Transverse colon (tissue), 4 donors: ENCODE measurements around the gene CEP250. TPM values are rescaled to one million over a fixed set of nuclear protein-coding genes. Genes with fewer than 3 reads are reported as not detected.

Source experiments
- DNase-seq: peaks from one replicate; pipeline ENCODE4 v3.0.0-alpha.2; 2019
- H3K27ac ChIP-seq, 4 donors: fragments of 200-600 bp; sonication (generic); 2 replicates each; pipeline ENCODE4 v1.5.1; 2016 to 2018; ENCODE audit warnings: inconsistent platforms in 4 of 4
- H3K27me3 ChIP-seq: fragments of 200-600 bp; sonication (generic); 2 replicates; pipeline ENCODE4 v1.5.1; 2017; ENCODE audit warnings: inconsistent platforms
- H3K36me3 ChIP-seq, 4 donors: fragments of 200-600 bp; sonication (generic); 2 replicates each; pipeline ENCODE4 v1.5.1; 2017 to 2019; ENCODE audit warnings: inconsistent platforms in 4 of 4
- H3K4me1 ChIP-seq, 4 donors: fragments of 200-600 bp; sonication (generic); 2 replicates each; pipeline ENCODE4 v1.5.1; 2017 to 2020; ENCODE audit warnings: inconsistent platforms in 4 of 4
- H3K4me3 ChIP-seq, 4 donors: fragments of 200-600 bp; sonication (generic); 1 replicate in 1 of 4; 2 replicates in 3 of 4; pipeline versions ENCODE4 v1.5.1 to v1.6.1; 2017 to 2019; ENCODE audit warnings: inconsistent platforms in 4 of 4
- H3K9me3 ChIP-seq, 2 donors: fragments of 200-600 bp; sonication (generic); 2 replicates each; pipeline ENCODE4 v1.5.1; 2017 to 2019; ENCODE audit warnings: inconsistent platforms in 2 of 2
- EP300 ChIP-seq: sonication (generic); formaldehyde crosslinking; IDR thresholded peaks from one replicate; pipeline ENCODE4 v1.6.1; 2017; ENCODE audit warnings: antibody characterized with exemption, low read depth
- POLR2A ChIP-seq: fragments of 450-650 bp; IDR thresholded peaks from one replicate; pipeline ENCODE4 v1.6.1; 2016; ENCODE audit warnings: antibody characterized with exemption, mild to moderate bottlenecking, moderate library complexity
- POLR2AphosphoS5 ChIP-seq, 3 donors: sonication (generic); formaldehyde crosslinking; IDR thresholded peaks; one replicate each; pipeline ENCODE4 v1.6.1; 2016; ENCODE audit warnings: antibody characterized with exemption in 3 of 3
- WGBS, 2 donors: methylation state at CpG; one replicate each; pipeline ENCODE4 v1.1.5; 2018; ENCODE audit warnings: low coverage in 1 of 2; 5-methylcytosine and 5-hydroxymethylcytosine counted together
- in situ Hi-C, 4 donors: fragments of 200-750 bp; cut with MboI; loops; one replicate each; pipeline versions ENCODE4 v1.15.0 to v1.15.1; 2017; ENCODE audit warnings: low sequenced_read_pairs in 3 of 4, low pct_ligation_motif_present in 1 of 4, low pct_unique_long_range_greater_than_20kb in 1 of 4
- intact Hi-C: fragments of 100-400 bp; cut with DNase I; formaldehyde crosslinking; loops from one replicate; pipeline ENCODE4 v1.15.1; 2023; ENCODE audit warnings: low total_unique reads
- total RNA-seq, 4 donors: library from RNA; depleted of rRNA; stranded (reverse); fragments of >200 nt; gene quantifications; one replicate each; pipeline ENCODE4 v1.1.0, GENCODE V29; 2016
- TF ChIP-seq, protein P1 (sequence below), 5 experiments: fragments of 200-600 bp in 3 of 5; fragments of 450-650 bp in 2 of 5; sonication (generic) in 3 of 5; IDR thresholded peaks; 1 replicate in 2 of 5; 2 replicates in 3 of 5; pipeline ENCODE4 v1.5.1; 2016 to 2017; ENCODE audit warnings: antibody characterized with exemption in 5 of 5, inconsistent platforms in 3 of 5, mild to moderate bottlenecking in 2 of 5, moderate library complexity in 1 of 5

Gene CEP250
- total RNA-seq, 4 donors from 2014 or later: 22.8 to 38.6 (median 28.7) TPM

DNA sequence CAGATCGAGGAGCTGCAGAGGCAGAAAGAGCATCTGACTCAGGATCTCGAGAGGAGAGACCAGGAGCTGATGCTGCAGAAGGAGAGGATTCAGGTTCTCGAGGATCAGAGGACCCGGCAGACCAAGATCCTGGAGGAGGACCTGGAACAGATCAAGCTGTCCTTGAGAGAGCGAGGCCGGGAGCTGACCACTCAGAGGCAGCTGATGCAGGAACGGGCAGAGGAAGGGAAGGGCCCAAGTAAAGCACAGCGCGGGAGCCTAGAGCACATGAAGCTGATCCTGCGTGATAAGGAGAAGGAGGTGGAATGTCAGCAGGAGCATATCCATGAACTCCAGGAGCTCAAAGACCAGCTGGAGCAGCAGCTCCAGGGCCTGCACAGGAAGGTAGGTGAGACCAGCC, 47.9 kb downstream of the CEP250 start:
- H3K4me1 ChIP-seq: peaks cover 0 to 6% (median 0%) of the 10 kb centered on the region in 4 donors
- 88 to 95% methylated on average over 3 to 10 of the region's 10 CpGs for WGBS, 2 donors
- in situ Hi-C loops (no loop called here), intact Hi-C loops (no loop called here)
- no peak overlapping the region for H3K4me3 ChIP-seq
- no peaks in the 10 kb centered on the region for H3K9me3 ChIP-seq
- DNase-seq: no peak
- TF ChIP-seq EP300: no peak
- no peak for TF ChIP-seq POLR2A
- TF ChIP-seq POLR2AphosphoS5 (IDR thresholded peaks at IDR 0.05): no peak
- TF ChIP-seq, protein P1, sequence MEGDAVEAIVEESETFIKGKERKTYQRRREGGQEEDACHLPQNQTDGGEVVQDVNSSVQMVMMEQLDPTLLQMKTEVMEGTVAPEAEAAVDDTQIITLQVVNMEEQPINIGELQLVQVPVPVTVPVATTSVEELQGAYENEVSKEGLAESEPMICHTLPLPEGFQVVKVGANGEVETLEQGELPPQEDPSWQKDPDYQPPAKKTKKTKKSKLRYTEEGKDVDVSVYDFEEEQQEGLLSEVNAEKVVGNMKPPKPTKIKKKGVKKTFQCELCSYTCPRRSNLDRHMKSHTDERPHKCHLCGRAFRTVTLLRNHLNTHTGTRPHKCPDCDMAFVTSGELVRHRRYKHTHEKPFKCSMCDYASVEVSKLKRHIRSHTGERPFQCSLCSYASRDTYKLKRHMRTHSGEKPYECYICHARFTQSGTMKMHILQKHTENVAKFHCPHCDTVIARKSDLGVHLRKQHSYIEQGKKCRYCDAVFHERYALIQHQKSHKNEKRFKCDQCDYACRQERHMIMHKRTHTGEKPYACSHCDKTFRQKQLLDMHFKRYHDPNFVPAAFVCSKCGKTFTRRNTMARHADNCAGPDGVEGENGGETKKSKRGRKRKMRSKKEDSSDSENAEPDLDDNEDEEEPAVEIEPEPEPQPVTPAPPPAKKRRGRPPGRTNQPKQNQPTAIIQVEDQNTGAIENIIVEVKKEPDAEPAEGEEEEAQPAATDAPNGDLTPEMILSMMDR (IDR thresholded peaks at IDR 0.05): no peak
- no peak overlapping the region for H3K27ac ChIP-seq
- H3K27me3 ChIP-seq: no peaks in the 10 kb centered on the region
- peaks cover 0 to 47% (median 18%) of the 10 kb centered on the region in 4 donors for H3K36me3 ChIP-seq

DNA sequence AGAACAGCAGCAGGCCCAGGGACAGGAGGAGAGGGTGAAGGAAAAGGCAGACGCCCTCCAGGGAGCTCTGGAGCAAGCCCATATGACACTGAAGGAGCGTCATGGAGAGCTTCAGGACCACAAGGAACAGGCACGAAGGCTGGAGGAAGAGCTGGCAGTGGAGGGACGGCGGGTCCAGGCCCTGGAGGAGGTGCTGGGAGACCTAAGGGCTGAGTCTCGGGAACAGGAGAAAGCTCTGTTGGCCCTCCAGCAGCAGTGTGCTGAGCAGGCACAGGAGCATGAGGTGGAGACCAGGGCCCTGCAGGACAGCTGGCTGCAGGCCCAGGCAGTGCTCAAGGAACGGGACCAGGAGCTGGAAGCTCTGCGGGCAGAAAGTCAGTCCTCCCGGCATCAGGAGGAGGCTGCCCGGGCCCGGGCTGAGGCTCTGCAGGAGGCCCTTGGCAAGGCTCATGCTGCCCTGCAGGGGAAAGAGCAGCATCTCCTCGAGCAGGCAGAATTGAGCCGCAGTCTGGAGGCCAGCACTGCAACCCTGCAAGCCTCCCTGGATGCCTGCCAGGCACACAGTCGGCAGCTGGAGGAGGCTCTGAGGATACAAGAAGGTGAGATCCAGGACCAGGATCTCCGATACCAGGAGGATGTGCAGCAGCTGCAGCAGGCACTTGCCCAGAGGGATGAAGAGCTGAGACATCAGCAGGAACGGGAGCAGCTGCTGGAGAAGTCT, 48.6 kb downstream of the CEP250 start:
- in situ Hi-C loops: no loop called here
- intact Hi-C loops: no loop called here
- Histone ChIP-seq H3K4me3 (no peak overlapping the region), H3K4me1 (peaks cover 0 to 6% (median 0%) of the 10 kb centered on the region in 4 donors), H3K27me3 (no peaks in the 10 kb centered on the region), H3K9me3 (no peaks in the 10 kb centered on the region), H3K27ac (no peak overlapping the region), H3K36me3 (peaks cover 0 to 47% (median 15%) of the 10 kb centered on the region in 4 donors)
- no peak for DNase-seq
- TF ChIP-seq, protein P1 (IDR thresholded peaks at IDR 0.05): no peak
- TF ChIP-seq EP300 (no peak), POLR2AphosphoS5 (IDR thresholded peaks at IDR 0.05) (no peak), POLR2A (no peak)
- WGBS, 2 donors: 73% methylated on average over 12 of the region's 16 CpGs; no CpG with 5 or more reads in 1 of the 2 donors

DNA sequence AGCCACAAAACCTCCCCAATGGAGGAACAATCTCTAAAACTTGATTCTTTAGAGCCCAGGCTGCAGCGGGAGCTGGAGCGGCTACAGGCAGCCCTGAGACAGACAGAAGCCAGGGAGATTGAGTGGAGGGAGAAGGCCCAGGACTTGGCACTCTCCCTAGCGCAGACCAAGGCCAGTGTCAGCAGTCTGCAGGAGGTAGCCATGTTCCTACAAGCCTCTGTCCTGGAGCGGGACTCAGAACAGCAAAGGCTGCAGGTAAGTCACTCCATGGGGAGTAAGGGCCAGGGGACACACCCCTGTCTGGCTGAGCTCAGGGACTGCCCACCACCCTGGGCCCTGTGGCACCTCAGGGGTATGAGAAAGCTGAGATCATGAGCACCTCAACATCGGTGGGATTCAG, 49.4 kb downstream of the CEP250 start:
- Histone ChIP-seq H3K4me1 (peaks cover 0 to 6% (median 0%) of the 10 kb centered on the region in 4 donors), H3K27me3 (no peaks in the 10 kb centered on the region), H3K9me3 (no peaks in the 10 kb centered on the region), H3K4me3 (no peak overlapping the region), H3K27ac (no peak overlapping the region), H3K36me3 (peaks cover 0 to 44% (median 13%) of the 10 kb centered on the region in 4 donors)
- TF ChIP-seq POLR2A (no peak), EP300 (no peak), POLR2AphosphoS5 (IDR thresholded peaks at IDR 0.05) (no peak)
- TF ChIP-seq, protein P1 (IDR thresholded peaks at IDR 0.05): no peak
- no peak for DNase-seq
- in situ Hi-C loops (no loop called here), intact Hi-C loops (no loop called here)
- WGBS, 2 donors: 88 to 93% methylated on average over 3 to 5 of the region's 5 CpGs

DNA sequence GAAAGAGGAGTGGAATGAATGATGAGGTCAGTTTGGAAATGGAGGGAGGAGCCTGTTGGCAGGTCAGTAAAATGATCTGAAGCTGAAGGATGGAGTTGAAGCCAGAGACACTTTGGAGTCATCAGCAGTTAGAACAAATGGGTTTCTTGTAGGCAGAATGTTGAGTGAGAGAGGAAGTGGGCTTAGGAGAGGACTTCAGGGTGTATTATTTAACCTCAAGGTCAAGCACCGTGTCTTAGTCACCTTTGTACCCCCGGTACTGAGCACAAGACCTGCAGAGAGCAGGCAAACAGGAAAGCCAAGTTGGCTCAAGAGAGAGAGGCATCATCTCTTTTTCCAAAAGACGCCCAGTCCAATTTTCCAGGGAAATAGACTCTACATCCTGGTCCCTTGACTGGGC, 50.8 kb downstream of the CEP250 start:
- DNase-seq: no peak
- TF ChIP-seq POLR2AphosphoS5 (IDR thresholded peaks at IDR 0.05): no peak
- 60% methylated on average over 3 of the region's 3 CpGs; no CpG with 5 or more reads in 1 of the 2 donors for WGBS, 2 donors
- no peaks in the 10 kb centered on the region for H3K9me3 ChIP-seq
- peaks cover 0 to 6% (median 0%) of the 10 kb centered on the region in 4 donors for H3K4me1 ChIP-seq
- peaks cover 0 to 40% (median 12%) of the 10 kb centered on the region in 4 donors for H3K36me3 ChIP-seq
- in situ Hi-C loops: no loop called here
- no peaks in the 10 kb centered on the region for H3K27me3 ChIP-seq
- intact Hi-C loops: no loop called here
- no peak overlapping the region for H3K4me3 ChIP-seq
- no peak overlapping the region for H3K27ac ChIP-seq
